Measurements from ENCODE around the gene CALM3.
A peak's percentile ranks its signal among the peaks of the same experiment; 100 is the strongest.
"Not testable (repeated sequence)": the region's sequence is repeated elsewhere in the genome, so short reads cannot be mapped to it uniquely, and the experiment has no call there.

Gene CALM3

GRCh38 chr19:46601318-46602224 is at the start of gene CALM3:
Gene CALM3, plus strand, starts transcription at chr19:46601330. Its CDS starts 105 bp downstream, at chr19:46601435.
- no peak for DNase-seq (ENCODE audit: low read depth)

- DNase-seq (ENCODE audit: low read depth) = no peak
Observed at GRCh38 chr19:46552891-46553290, 48.2 kb upstream of the CALM3 start.

- no peak for DNase-seq (ENCODE audit: low read depth)
Observed at GRCh38 chr19:46554161-46554560, 47.0 kb upstream of the CALM3 start.

- no peak for DNase-seq (ENCODE audit: low read depth)
Observed at GRCh38 chr19:46555628-46556280, 45.4 kb upstream of the CALM3 start.

GRCh38 chr19:46556471-46556870 is 44.7 kb upstream of the CALM3 start:
- DNase-seq (ENCODE audit: low read depth) = not testable (repeated sequence)

GRCh38 chr19:46559203-46559602 is 41.9 kb upstream of the CALM3 start:
- DNase-seq (ENCODE audit: low read depth) = no peak

- DNase-seq (ENCODE audit: low read depth) = not testable (repeated sequence)
Observed at GRCh38 chr19:46559675-46560074, 41.5 kb upstream of the CALM3 start.

- DNase-seq (ENCODE audit: low read depth) = no peak
Observed at GRCh38 chr19:46564701-46565100, 36.4 kb upstream of the CALM3 start.

GRCh38 chr19:46571495-46571894 is 29.6 kb upstream of the CALM3 start:
- no peak for DNase-seq (ENCODE audit: low read depth)

- DNase-seq (ENCODE audit: low read depth) = no peak
Observed at GRCh38 chr19:46573679-46574498, 27.2 kb upstream of the CALM3 start.

GRCh38 chr19:46574533-46574932 is 26.6 kb upstream of the CALM3 start:
- peak; percentile 1 for DNase-seq (ENCODE audit: low read depth)

- DNase-seq (ENCODE audit: low read depth) = no peak
Observed at GRCh38 chr19:46578450-46578849, 22.7 kb upstream of the CALM3 start.

- no peak for DNase-seq (ENCODE audit: low read depth)
Observed at GRCh38 chr19:46579361-46579879, 21.7 kb upstream of the CALM3 start.

- DNase-seq (ENCODE audit: low read depth) = no peak
Observed at GRCh38 chr19:46580247-46580646, 20.9 kb upstream of the CALM3 start.

- DNase-seq (ENCODE audit: low read depth) = no peak
Observed at GRCh38 chr19:46585539-46585938, 15.6 kb upstream of the CALM3 start.

GRCh38 chr19:46586294-46586693 is 14.8 kb upstream of the CALM3 start:
- DNase-seq (ENCODE audit: low read depth) = no peak

GRCh38 chr19:46587861-46588260 is 13.3 kb upstream of the CALM3 start:
- DNase-seq (ENCODE audit: low read depth) = no peak

GRCh38 chr19:46591254-46591653 is 9.9 kb upstream of the CALM3 start:
- no peak for DNase-seq (ENCODE audit: low read depth)

- DNase-seq (ENCODE audit: low read depth) = no peak
Observed at GRCh38 chr19:46591870-46592269, 9.3 kb upstream of the CALM3 start.

GRCh38 chr19:46596008-46596407 is 5.1 kb upstream of the CALM3 start:
- no peak for DNase-seq (ENCODE audit: low read depth)

GRCh38 chr19:46598372-46598917 is 2.7 kb upstream of the CALM3 start:
- no peak for DNase-seq (ENCODE audit: low read depth)
